H4 (cell line): Measurements from ENCODE around the gene VAV2. TPM values are rescaled to one million over a fixed set of nuclear protein-coding genes. Genes with fewer than 3 reads are reported as not detected.
"Not testable (repeated sequence)": the region's sequence is repeated elsewhere in the genome, so short reads cannot be mapped to it uniquely, and the experiment has no call there.

Source experiments
- DNase-seq: peaks from one replicate; pipeline ENCODE4 v3.0.0-alpha.2; 2015; ENCODE audit warnings: low spot score
- total RNA-seq: library from RNA; depleted of rRNA; stranded (reverse); fragments of >200 nt; shearing (Covaris generic); gene quantifications from 2 replicates; pipeline ENCODE4 v1.2.3, GENCODE V29; 2014

The VAV2 gene
- total RNA-seq, 1 experiment from 2014 or later: 4.5 TPM

DNA sequence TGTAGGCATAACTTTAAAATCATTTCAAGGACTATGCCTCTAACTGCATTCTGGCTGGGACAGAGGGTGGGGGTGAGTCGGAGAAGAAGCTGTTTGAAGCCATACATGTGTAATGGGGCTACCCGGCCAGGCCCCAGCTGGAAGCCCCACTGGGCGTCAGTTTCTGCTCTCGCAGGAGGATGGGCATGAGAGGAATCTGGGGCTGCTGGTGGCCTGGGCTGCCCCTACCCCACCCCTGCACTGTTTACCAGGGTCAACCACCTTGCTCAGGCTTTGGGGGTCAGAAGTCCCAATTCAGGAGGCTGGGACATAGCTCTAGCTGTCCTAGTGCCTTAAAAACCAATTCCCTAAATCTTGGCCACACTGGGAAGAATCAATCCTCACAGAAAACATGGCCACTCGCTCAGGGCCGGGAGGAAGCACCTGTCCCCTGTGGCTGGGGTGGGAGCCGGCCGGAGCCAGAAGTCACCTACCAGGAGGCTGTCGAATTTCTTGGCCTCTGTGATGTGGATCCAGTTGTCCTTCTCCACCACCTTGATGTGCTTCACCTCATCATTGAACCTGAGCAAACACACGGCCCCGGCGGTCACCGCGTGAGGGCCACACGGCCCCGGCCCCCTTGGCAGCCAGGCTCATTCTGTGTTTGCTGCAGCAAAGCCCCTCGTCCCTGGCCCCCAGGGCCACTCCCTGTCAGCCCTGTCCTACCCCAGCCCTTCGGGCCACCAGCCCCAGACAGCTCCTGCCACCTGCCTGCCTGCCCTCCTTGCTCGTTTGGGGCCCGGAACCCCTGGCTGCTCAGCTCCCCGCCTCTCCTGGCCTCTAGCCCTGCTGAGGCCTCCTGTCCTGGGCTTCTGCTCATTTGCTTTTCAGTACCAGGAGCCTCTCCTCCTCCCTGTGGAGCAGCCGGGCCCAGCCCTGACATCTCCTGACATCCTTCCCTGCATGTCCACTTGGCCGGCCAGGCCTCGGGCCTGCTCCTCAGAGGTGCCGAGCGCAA, 220.3 kb downstream of the VAV2 start:
- no peak for DNase-seq

DNA sequence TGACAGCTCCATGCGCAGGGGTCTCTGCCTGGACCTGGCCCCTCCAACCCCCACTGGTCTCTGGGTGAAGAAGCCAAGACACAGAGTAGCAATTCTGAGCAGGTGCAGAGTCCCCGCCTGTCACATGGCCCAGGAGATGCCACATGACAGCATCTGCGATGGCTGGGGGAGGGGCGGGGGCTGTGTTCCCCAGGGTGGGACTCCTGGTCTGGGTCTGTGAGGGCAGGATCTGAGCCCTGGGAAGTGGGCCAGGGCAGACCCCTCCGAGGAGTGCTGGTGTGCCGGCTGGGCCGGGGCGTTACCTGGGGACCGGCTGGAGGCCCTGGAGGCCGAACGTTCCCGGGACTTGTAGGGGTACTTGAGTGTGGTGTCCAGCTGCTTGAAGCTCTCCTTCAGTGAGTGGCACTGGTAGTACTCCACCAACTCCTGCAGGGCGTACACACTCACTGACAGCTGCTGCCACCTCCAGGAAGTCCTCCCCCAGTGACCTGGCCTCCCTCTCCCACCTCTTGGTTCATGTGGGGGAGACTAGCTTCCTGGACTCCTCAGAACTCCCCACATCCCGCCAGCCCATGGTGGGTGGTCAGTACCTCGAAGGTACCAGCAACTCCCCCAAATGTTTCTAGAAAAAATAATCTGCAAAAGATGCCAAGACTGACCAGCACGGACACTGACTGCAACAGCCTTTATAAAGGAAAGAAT, 221.9 kb downstream of the VAV2 start:
- DNase-seq: no peak

DNA sequence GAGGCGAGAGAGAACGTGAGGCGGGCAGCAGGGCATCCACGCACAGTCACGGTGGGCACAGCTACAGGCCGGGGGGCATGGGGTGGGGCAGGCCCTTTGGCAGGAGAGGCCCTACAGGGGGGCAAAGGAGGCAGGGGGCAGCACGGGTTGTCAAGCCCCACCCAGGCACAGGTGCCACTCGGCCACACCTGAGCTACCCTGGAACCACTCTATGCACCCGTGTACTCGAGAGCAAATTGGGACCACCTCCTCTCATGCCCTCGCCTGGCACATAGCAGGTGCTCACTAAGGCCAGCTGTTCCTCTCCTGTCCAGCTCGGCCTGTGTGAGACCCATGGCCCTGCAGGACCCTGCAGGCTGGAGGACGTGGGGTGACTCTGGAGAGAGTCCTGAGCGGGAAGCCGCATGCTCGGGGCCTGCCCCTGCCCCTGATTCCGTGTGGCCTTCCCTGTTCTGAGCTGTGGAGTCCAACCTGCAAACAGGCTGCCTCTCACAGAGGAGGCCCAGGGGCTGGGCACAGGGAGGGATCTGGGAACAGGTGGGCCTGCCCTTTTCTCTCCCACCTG, 222.5 kb downstream of the VAV2 start:
- no peak for DNase-seq

DNA sequence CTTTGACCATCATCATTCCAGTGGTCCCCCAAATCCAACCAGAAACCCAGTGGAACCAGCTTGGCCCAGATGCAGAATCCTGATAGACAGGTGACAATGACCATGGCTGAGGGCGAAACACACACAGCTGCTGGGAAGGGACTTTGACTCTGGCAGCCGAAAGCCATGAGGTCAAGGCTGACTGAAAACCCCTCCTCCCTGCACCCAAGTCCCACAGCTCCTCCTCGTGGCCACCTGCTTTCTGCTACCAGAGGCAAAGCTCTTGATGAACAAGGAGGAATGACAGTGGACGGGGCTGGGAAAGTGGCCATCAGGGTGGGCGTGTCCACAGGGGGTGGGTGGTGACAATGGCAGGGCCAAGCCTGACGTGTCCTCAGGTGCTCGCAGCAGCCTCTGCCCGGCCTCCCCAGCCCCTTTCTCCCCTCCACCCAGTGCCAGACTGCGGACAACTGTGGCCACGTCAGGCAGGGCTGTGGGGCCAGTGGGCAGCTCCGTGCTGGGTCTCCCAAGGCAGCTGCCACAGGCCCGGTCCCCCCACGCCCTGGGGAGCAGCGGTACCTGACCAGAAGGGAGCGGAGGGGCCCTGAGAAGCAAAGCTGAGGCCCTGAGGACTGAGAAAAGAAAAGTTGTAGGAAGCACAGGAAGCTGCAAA, 223.1 kb downstream of the VAV2 start:
- DNase-seq: no peak

DNA sequence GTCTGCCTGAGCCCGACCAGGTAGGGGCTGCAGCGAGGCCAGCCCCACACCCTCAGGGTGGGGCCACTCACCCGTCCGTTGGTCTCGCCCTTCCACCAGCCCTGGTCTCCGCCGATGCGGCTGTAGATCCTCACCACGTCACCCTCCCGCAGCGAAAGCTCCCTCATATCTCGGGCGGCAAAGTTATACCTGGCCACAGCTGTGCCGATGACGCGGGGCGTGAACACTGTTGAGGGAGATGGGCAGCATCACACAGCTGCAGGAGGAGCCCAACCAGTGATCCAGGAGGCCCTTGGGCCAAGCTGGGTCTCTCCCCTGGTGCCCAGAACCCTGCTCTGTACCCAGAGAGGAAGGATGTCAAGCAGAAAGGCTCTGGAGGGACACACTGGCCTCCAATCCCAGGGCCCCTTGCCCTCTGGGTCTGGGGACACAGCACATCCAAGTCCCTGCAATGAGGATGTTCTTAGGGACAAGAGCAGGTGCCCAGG, 223.7 kb downstream of the VAV2 start:
- DNase-seq: no peak

DNA sequence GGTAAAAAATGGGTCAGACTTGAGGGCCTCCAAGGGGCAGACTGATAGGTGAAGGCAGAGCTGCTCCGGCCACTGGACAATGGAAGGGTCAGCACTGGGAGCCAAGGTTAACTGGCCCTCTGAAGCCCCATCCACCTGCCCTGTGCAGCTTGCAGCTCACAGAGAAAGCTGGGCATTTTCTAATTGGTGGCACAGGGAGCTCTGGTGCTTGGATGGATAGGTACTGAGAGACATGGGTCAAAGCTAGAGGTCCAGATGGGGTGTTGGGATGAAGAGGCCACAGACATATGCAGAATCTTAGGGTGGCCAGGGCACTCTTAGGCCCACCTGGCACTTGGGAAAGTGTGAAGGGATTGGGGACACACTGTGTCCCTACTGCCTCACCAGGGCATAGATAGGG, 224.5 kb downstream of the VAV2 start:
- no peak for DNase-seq

DNA sequence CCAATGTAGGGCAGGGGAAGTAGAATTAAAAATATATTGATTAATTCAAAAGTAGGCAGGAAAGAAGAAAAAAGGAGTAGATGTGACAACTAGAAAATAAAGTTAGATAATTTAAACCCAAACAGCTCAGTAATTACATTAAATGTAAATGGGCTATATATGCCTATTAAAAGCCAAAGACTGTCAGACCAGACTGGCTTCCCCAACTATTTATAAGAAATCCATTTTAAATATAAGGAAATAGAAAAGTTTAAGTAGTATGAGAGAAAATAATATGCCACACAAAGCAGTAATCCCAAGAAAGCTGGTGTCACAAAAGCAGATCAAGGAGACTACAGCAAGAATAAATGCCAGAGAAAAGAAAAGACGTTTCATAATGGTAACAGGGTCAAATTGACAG, 225.1 kb downstream of the VAV2 start:
- no peak for DNase-seq

DNA sequence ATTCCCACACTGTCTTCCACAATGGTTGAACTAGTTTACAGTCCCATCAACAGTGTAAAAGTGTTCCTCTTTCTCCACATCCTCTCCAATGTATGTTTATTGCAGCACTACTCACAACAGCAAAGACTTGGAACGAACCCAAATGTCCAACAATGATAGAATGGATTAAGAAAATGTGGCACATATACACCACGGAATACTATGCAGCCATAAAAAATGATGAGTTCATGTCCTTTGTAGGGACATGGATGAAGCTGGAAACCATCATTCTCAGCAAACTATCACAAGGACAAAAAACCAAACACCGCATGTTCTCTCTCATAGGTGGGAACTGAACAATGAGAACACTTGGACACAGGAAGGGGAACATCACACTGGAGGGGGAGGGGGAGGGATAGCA, 225.9 kb downstream of the VAV2 start:
- DNase-seq: not testable (repeated sequence)

DNA sequence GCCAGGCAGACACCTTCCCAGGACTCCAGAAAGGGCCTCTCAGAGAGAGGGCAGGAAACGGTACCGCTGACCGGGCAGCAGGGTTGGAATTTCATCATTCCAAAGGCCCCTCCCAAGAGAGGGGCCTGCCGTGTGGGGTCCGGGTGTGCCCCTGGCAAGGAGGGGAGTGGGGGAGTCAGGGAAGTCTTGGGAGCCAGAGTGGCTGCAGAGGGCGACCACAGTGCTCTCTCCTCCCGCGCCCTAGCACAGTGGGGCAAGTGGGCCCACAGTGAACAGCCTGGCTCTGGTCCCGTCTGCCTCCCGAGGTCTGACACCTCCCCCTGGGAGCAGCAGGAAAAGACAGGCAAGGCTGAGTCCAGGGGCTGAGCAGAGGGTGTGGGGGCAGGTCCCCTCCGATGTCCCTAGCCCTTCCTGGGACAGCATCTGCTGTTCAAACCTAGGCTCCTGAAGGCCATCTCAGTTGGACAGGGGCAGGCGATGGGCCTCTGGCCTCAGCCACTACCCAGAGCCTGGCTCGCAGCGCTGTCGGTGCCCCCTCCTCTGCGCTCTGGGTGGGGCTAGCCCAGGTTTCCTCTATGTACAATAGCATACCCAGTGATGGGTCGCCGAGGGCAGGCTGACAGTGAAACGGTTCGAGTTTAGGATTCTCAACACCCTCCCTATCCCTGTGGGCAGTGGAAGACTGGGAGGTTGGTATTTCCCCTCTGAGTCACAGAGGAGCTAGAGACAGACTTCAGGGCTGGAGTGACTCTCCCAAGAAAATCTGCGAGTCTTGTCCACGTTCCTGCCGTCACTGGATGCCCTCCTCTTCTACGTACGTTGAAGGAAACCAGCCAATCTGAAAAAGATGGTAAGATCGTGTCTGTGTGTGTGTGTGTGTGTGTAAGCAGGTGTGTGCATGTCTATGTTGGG, 228.6 kb downstream of the VAV2 start:
- no peak for DNase-seq

DNA sequence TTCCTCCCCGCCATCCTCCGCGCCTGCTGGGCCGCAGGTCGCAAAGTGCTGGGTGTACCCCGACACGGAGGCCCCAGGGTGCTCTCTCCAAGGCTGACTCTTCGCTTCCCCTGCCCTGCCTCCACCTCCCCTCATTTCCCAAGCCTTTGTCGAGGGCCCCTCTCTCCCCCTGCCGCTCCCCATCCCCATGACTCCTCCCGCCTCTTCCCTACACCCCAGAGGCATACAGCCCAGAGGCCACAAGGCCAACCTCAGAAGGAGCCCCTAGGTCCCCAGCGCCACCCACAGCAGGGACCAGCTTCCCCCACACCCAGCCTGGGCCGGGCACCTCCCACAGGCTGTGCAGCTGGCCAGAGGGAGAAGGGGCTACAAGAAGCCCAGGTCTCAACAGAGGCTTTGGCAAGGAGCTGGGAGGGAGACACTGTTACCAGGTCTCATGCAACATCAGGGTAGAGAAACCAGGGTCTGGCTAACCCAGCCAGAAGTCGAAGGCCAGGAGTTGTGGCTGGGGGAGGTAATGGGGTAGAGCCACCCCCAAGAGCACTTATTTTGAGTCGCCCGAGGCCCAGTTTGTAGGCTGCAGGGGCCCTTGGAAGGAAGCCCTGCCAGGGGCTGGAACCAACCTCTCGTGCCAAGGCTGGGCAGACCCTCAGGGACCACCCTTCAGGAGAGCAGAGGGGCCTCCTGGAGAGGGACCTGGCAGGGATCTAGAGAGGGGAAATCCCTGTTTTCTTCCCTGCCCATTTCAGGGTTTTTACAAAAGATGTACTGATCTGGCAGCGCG, 229.4 kb downstream of the VAV2 start:
- DNase-seq: no peak

DNA sequence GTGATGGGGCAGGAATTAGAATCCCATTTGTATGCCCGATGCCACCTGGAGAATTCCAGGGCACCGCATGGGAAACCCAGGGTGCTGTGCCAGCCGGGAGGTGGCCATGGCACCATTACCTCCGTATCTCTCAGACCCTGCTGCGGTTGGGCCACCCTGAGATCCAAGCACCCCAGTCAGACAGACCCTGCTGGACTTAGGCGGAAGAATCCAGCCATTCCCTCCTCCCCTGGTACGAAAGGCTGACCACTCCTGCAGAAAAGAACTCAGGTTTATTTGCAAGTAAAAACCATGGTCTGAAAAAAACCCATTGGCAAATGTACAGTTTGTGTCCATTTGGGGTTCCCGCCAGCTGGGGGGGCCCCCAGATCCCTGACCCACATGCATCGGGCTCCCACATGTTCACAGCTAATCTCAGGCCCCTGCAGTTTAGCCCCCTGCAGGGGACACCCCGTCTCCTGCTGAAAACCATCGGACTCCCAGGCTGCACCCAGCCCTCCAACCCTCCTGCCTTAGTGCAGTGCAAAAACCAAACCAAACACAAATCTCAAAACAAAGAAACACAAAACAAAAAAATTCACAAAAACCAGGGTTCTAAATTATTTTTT, 230.4 kb downstream of the VAV2 start:
- no peak for DNase-seq

DNA sequence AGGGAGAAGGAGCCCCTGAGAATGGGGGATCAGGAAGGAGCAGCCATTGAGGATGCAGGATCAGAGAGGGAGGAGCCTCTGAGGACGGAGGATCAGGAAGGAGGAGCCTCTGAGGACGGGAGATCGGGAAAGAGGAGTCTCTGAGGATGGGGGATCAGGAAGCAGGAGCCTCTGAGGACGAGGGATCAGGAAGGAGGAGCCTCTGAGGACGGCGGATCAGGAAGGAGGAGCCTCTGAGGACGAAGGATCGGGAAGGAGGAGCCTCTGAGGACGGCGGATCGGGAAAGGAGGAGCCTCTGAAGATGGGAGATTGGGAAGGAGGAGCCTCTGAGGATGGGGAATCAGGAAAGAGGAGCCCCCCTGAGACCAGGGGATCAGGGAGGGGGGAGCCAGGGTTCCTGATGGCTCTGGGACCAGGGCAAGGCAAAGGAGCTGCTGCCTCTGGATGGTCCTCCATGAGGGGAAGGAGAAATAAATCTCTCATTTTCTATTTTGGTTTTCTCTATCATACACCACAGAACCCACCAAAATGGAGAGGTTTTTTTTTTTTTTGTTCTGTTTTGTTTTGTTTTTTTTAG, 231.3 kb downstream of the VAV2 start:
- no peak for DNase-seq

DNA sequence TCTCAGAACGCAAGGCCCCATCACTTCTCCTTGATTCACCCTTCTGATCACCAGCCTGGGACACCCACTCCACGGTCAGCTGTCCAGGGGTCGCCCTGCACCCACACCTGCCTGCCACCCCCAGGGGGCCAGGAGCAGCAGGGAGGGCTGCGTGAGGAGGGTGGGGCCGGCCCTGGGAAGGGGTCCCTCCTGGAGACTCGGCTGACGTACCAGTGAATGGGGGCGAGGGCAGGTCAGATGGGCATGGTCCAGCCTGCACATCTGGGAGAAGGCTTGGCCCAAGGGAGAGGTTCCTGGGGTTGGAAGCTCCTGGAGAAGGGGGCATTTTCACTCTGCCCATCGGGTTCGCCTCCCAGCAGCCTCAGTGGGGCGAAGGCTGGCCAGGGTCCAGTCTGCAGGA, 232.2 kb downstream of the VAV2 start:
- DNase-seq: no peak

DNA sequence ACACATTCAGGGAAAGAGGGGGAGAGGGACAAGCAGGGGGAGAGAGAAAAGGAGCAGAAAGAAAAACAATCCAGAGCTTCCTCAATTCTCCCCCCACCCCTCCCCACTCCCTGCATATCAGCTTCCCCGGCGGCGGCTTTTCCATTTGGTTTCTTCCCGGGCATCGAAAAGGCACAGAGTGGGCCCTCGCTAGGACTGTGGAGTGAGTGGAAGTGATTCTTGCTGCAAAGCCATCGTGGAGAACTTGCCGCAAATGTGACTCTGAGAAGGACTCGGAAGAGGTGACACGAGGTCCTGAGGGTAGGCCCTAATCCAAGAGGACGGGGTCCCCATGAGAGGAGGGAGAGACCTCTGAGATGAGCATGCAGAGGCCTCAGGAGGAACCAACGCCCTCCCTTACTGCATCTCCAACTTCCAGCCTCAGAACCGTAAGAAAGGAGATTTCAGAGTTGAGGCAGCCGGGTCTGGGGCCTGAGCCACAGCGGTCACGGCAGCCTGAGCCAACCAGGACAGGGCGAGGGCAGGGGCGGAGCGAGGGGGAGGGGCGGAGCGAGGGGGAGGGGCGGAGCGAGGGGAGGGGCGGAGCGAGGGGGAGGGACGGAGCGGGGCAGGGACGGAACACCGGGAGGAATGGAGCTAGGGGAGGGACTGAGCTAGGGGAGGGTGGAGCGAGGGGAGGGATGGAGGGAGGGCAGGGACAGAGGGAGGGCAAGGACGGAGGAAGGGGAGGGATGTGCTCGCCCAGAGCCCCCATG, 232.8 kb downstream of the VAV2 start:
- no peak for DNase-seq

DNA sequence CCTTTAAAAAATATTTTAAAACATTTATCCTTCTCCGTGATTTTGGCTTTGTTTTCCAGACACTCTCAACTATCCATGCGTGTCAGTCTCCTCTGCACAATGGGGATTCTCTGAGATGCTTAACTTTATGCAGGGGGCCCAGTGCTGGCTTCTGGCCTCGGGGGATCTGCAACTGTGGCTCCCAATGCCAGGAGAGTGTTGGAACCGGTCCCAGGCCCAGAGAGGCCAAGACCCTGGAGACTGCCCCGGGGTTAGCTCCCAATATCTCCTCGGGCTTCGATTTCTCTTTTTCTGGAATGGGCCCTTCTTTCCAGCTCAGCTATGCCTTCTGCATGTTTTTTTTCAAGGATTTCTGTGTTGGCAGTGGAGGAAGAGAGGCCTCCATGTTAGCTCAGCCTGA, 233.9 kb downstream of the VAV2 start:
- no peak for DNase-seq

DNA sequence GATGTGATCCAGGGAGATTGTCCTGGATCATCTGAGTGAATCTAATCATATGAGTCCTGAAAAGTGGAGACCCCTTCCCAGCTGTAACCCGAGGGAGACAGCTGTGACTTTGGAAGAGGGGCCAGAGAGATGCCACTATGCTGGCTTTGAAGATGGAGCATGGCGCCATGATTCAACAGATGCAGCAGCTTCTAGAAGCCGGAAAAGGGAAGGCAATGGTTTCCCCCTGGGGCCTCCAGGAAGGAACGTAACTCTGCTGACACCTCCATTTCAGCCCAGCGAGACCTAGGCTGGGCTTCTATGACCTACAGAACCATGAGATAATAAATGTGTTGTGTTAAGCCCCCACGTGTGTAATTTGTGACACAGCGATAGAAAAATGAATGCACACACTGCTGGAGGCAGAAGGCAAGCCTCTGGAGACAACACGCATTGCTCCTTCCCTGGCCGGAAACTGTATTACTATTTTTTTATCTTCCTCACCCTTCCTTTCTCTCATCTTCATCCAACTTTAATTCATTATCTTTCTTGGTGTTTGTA, 237.4 kb downstream of the VAV2 start:
- DNase-seq: no peak

DNA sequence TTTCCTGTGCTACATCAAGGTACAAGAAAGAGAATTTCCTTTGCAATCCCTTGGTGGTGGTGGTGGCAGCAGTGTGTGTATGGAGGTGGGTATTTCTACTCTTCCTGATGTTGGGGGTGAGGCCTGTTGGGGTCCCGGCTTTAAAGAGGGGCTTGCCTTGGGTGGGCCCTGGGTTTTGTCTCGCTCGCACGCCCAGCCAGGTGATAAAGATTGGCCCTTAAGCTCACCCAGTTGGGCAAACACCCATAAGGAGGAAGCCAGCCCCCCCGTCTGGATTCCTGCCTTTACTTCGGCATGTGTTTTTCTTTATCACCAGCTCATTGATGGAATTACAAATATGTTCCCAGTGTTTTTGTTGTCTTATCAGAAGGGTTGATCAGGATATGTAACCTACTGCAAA, 237.9 kb downstream of the VAV2 start:
- DNase-seq: peak; percentile 1

DNA sequence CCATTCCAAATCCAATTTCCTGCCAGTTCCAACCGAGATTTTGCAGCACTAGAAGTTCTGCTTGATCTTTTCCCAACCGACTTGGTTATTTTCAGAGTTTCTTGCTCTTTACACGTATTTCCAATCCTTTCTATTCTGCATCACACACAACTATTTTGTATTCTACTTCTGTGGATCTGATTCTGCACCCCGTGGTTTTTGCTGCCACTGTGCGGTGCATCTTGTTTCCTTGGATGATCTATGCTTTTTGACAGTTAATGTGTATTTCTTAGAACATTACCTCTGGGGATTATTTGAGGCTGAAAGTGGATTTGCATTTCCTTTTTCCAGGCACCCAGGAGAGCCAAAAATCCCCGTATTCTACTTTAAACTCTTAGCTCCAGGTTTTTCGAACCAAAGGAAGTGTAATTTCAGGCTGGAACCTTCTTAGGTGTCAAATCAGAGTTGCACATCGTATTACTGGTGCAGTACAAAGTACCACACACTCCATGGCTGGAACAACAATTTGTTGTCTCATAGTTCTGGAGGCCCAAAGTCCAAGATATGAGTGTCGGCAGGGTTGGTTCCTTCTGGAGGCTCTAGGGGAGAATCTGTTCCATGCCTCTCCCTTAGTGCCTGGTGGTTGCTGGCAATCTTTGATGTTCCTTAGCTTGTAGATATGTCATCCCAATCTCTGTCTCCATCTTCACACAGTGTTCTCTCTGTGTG, 239.2 kb downstream of the VAV2 start:
- no peak for DNase-seq
